ENCODE measurements around the gene GNA14.

GNA14 gene

GRCh38 chr9:77659926-77660325 lies 11.8 kb upstream of the GNA14 start:
- no peak for TF ChIP-seq CTCF (IDR thresholded peaks at IDR 0.05)
- no peak for TF ChIP-seq ZFX (IDR thresholded peaks at IDR 0.05; ENCODE audit: borderline replicate concordance)
- no peak overlapping the region for H3K27ac ChIP-seq

- H3K27ac ChIP-seq: no peak overlapping the region
- no peak for TF ChIP-seq ZFX (IDR thresholded peaks at IDR 0.05; ENCODE audit: borderline replicate concordance)
- TF ChIP-seq CTCF (IDR thresholded peaks at IDR 0.05): no peak
Measured at GRCh38 chr9:77651203-77651602, 3.1 kb upstream of the GNA14 start.

GRCh38 chr9:77649109-77649812 lies 1.1 kb upstream of the GNA14 start:
- TF ChIP-seq CTCF (IDR thresholded peaks at IDR 0.05) (peak; percentile 66), ZFX (IDR thresholded peaks at IDR 0.05; ENCODE audit: borderline replicate concordance) (no peak)
- peak overlapping the region; percentile 66 for H3K27ac ChIP-seq

GRCh38 chr9:77647267-77648233 lies 572 bp downstream of the GNA14 start:
- TF ChIP-seq CTCF (IDR thresholded peaks at IDR 0.05): no peak
- no peak for TF ChIP-seq ZFX (IDR thresholded peaks at IDR 0.05; ENCODE audit: borderline replicate concordance)
- no peak overlapping the region for H3K27ac ChIP-seq

GRCh38 chr9:77643871-77644270 lies 4.3 kb downstream of the GNA14 start:
- no peak overlapping the region for H3K27ac ChIP-seq
- TF ChIP-seq ZFX (IDR thresholded peaks at IDR 0.05; ENCODE audit: borderline replicate concordance): no peak
- no peak for TF ChIP-seq CTCF (IDR thresholded peaks at IDR 0.05)

GRCh38 chr9:77640741-77641580 lies 7.2 kb downstream of the GNA14 start:
- TF ChIP-seq ZFX (IDR thresholded peaks at IDR 0.05; ENCODE audit: borderline replicate concordance): no peak
- no peak for TF ChIP-seq CTCF (IDR thresholded peaks at IDR 0.05)
- no peak overlapping the region for H3K27ac ChIP-seq
